ENCODE results near the gene NOL7. TPM values are rescaled to one million over a fixed set of nuclear protein-coding genes. Genes with fewer than 3 reads are reported as not detected.

Gene NOL7
- total and polyA plus RNA-seq, 2 of the 13 experiments (the other 11 are each of a cell fraction or from before 2014, with no cell fraction given) = 37.8 to 186 TPM

- 0 out of 2 replicates have a peak, but pooled peaks have one; percentile 35 for TF ChIP-seq PAXIP1 (CRISPR knock-in tag; conservative IDR thresholded peaks at IDR 0.05)
- TF ChIP-seq CEBPG (CRISPR knock-in tag; IDR thresholded peaks at IDR 0.05) = peak; percentile 73
- TF ChIP-seq SOX6 (IDR thresholded peaks at IDR 0.05) = no peak
- TF ChIP-seq SOX6 (CRISPR knock-in tag; IDR thresholded peaks at IDR 0.05) = peak; percentile 31; the same call in 1 of the 2 replicates
- no peak for TF ChIP-seq RCOR2 (CRISPR knock-in tag; IDR thresholded peaks at IDR 0.05)
- peak; percentile 75 for TF ChIP-seq SOX5 (CRISPR knock-in tag; IDR thresholded peaks at IDR 0.05; ENCODE audit: borderline replicate concordance)
- TF ChIP-seq, protein P1, sequence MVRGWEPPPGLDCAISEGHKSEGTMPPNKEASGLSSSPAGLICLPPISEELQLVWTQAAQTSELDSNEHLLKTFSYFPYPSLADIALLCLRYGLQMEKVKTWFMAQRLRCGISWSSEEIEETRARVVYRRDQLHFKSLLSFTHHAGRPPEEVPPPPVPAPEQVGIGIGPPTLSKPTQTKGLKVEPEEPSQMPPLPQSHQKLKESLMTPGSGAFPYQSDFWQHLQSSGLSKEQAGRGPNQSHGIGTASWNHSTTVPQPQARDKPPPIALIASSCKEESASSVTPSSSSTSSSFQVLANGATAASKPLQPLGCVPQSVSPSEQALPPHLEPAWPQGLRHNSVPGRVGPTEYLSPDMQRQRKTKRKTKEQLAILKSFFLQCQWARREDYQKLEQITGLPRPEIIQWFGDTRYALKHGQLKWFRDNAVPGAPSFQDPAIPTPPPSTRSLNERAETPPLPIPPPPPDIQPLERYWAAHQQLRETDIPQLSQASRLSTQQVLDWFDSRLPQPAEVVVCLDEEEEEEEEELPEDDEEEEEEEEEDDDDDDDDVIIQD (CRISPR knock-in tag; IDR thresholded peaks at IDR 0.05; ENCODE audit: low read depth) = peak; percentile 46; the same call in 1 of the 2 replicates
- peak; percentile 56; the same call in 1 of the 2 replicates for TF ChIP-seq ETV5 (CRISPR knock-in tag; IDR thresholded peaks at IDR 0.05; ENCODE audit: borderline replicate concordance)
- 0 out of 2 replicates have a peak, but pooled peaks have one; percentile 19 for TF ChIP-seq SAP130 (CRISPR knock-in tag; IDR thresholded peaks at IDR 0.05; ENCODE audit: low read depth)
- TF ChIP-seq ARID5B (CRISPR knock-in tag; IDR thresholded peaks at IDR 0.05) = peak; percentile 52; the same call in 1 of the 2 replicates
- no peak for TF ChIP-seq ZNF558 (CRISPR knock-in tag; IDR thresholded peaks at IDR 0.05; ENCODE audit: borderline replicate concordance)
- TF ChIP-seq RNF2 (conservative IDR thresholded peaks at IDR 0.05; ENCODE audit: low read depth) = no peak
- peak; percentile 20; the same call in 1 of the 2 replicates for TF ChIP-seq NCOA2 (CRISPR knock-in tag; IDR thresholded peaks at IDR 0.05)
- TF ChIP-seq, protein P2, sequence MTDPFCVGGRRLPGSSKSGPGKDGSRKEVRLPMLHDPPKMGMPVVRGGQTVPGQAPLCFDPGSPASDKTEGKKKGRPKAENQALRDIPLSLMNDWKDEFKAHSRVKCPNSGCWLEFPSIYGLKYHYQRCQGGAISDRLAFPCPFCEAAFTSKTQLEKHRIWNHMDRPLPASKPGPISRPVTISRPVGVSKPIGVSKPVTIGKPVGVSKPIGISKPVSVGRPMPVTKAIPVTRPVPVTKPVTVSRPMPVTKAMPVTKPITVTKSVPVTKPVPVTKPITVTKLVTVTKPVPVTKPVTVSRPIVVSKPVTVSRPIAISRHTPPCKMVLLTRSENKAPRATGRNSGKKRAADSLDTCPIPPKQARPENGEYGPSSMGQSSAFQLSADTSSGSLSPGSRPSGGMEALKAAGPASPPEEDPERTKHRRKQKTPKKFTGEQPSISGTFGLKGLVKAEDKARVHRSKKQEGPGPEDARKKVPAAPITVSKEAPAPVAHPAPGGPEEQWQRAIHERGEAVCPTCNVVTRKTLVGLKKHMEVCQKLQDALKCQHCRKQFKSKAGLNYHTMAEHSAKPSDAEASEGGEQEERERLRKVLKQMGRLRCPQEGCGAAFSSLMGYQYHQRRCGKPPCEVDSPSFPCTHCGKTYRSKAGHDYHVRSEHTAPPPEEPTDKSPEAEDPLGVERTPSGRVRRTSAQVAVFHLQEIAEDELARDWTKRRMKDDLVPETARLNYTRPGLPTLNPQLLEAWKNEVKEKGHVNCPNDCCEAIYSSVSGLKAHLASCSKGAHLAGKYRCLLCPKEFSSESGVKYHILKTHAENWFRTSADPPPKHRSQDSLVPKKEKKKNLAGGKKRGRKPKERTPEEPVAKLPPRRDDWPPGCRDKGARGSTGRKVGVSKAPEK (CRISPR knock-in tag; IDR thresholded peaks at IDR 0.05; ENCODE audit: borderline replicate concordance) = no peak
- TF ChIP-seq SOX13 (IDR thresholded peaks at IDR 0.05) = no peak
- peak in 1 of 2 experiments; percentile 76; a peak in 2 of 4 replicates for TF ChIP-seq SOX13 (CRISPR knock-in tag; conservative IDR thresholded peaks at IDR 0.05 in 1 of 2, IDR thresholded peaks at IDR 0.05 in 1 of 2)
These were observed 21.0 kb downstream of the NOL7 start (continued) for GRCh38 chr6:13635948-13636658.
